Loucy (cell line): ENCODE results near the gene POU3F1.

Experiments used
- H2AFZ ChIP-seq: fragments of 200-600 bp; sonication (generic); 2 replicates; pipeline ENCODE4 v1.6.0; 2016; ENCODE audit warnings: antibody characterized with exemption, mild to moderate bottlenecking, low read length, moderate library complexity
- H3F3A ChIP-seq: fragments of 200-600 bp; 2 replicates; pipeline ENCODE4 v1.6.0; 2016; ENCODE audit warnings: antibody characterized with exemption, low read depth, mild to moderate bottlenecking
- H3K27me3 ChIP-seq: fragments of 200-600 bp; sonication (generic); 2 replicates; pipeline ENCODE4 v1.6.1; 2014; ENCODE audit warnings: low read length, mild to moderate bottlenecking; ENCODE audit not compliant: insufficient read depth, poor library complexity, severe bottlenecking
- H3K36me3 ChIP-seq: fragments of 200-600 bp; sonication (generic); 2 replicates; pipeline ENCODE4 v1.6.1; 2016; ENCODE audit warnings: low read length; ENCODE audit not compliant: insufficient read depth
- H3K4me1 ChIP-seq: fragments of 200-600 bp; sonication (generic); 2 replicates; pipeline ENCODE4 v1.5.1; 2014; ENCODE audit warnings: low read length, mild to moderate bottlenecking; ENCODE audit not compliant: insufficient read depth, poor library complexity, severe bottlenecking
- H3K4me2 ChIP-seq: fragments of 200-600 bp; sonication (generic); 2 replicates; pipeline ENCODE4 v1.6.0; 2014; ENCODE audit warnings: antibody characterized with exemption, low read length, low read depth, mild to moderate bottlenecking; ENCODE audit not compliant: poor library complexity, severe bottlenecking
- H3K4me3 ChIP-seq: fragments of 200-600 bp; sonication (generic); 2 replicates; pipeline ENCODE4 v1.5.1; 2014; ENCODE audit warnings: low read length, mild to moderate bottlenecking, mixed read lengths; ENCODE audit not compliant: poor library complexity, severe bottlenecking
- H3K79me2 ChIP-seq: fragments of 200-600 bp; sonication (generic); 2 replicates; pipeline ENCODE4 v1.6.1; 2014; ENCODE audit warnings: low read length; ENCODE audit not compliant: insufficient read depth
- H3K9ac ChIP-seq: fragments of 200-600 bp; sonication (generic); 2 replicates; pipeline ENCODE4 v1.6.0; 2014; ENCODE audit warnings: mild to moderate bottlenecking, low read depth, low read length, moderate library complexity; ENCODE audit not compliant: poor library complexity, severe bottlenecking
- H3K9me2 ChIP-seq: fragments of 200-600 bp; sonication (generic); replicated peaks from 2 replicates; pipeline ENCODE4 v1.6.1; 2016; ENCODE audit warnings: low read depth, low read length, mixed read lengths
- H3K9me3 ChIP-seq: fragments of 200-600 bp; sonication (generic); 2 replicates; pipeline ENCODE4 v1.6.1; 2014; ENCODE audit warnings: mild to moderate bottlenecking, antibody characterized with exemption, low read length, low read depth; ENCODE audit not compliant: insufficient read depth
- H4K20me1 ChIP-seq: fragments of 200-600 bp; sonication (generic); 2 replicates; pipeline ENCODE4 v1.6.0; 2014; ENCODE audit warnings: antibody characterized with exemption, low read length, mild to moderate bottlenecking; ENCODE audit not compliant: insufficient read depth, poor library complexity, severe bottlenecking
- CTCF ChIP-seq: fragments of 200-600 bp; sonication (generic); conservative IDR thresholded peaks from 2 replicates; pipeline ENCODE4 v1.5.1; 2014; ENCODE audit warnings: mild to moderate bottlenecking, antibody characterized with exemption, low read length
- EZH2phosphoT487 ChIP-seq: fragments of 200-600 bp; IDR thresholded peaks from 2 replicates; pipeline ENCODE4 v1.6.1; 2018; ENCODE audit warnings: antibody characterized with exemption, mild to moderate bottlenecking, moderate library complexity, borderline replicate concordance

Gene POU3F1

GRCh38 chr1:37998089-37998808 is 48.3 kb downstream of the POU3F1 start:
- no peaks in the 10 kb centered on the region for H3K27me3 ChIP-seq
- H3K36me3 ChIP-seq: peaks cover 5% of the 10 kb centered on the region; the same call in 1 of the 2 replicates
- H2AFZ ChIP-seq: no peak overlapping the region
- peaks cover 45% of the 10 kb centered on the region; the same call in 1 of the 2 replicates for H3K79me2 ChIP-seq
- peak overlapping the region; percentile 70 for H3K4me3 ChIP-seq
- no peaks in the 10 kb centered on the region for H3K9me2 ChIP-seq
- peaks cover 42% of the 10 kb centered on the region for H3K4me1 ChIP-seq
- H3K9me3 ChIP-seq: no peaks in the 10 kb centered on the region
- TF ChIP-seq CTCF (no peak), EZH2phosphoT487 (no peak)
- H4K20me1 ChIP-seq: peaks cover 2% of the 10 kb centered on the region
- H3F3A ChIP-seq: no peaks in the 10 kb centered on the region
- H3K4me2 ChIP-seq: peak overlapping the region; percentile 97
- H3K9ac ChIP-seq: peak overlapping the region; percentile 76

GRCh38 chr1:37997256-37998088 is 49.1 kb downstream of the POU3F1 start:
- H3K36me3 ChIP-seq: peaks cover 5% of the 10 kb centered on the region; the same call in 1 of the 2 replicates
- H3K27me3 ChIP-seq: no peaks in the 10 kb centered on the region
- no peaks in the 10 kb centered on the region for H3K9me2 ChIP-seq
- peaks cover 38% of the 10 kb centered on the region; the same call in 1 of the 2 replicates for H3K79me2 ChIP-seq
- peak overlapping the region; percentile 97 for H3K4me2 ChIP-seq
- H3F3A ChIP-seq: no peaks in the 10 kb centered on the region
- peaks cover 39% of the 10 kb centered on the region for H3K4me1 ChIP-seq
- no peak overlapping the region for H3K4me3 ChIP-seq
- no peaks in the 10 kb centered on the region for H4K20me1 ChIP-seq
- TF ChIP-seq CTCF (no peak), EZH2phosphoT487 (no peak)
- no peak overlapping the region for H2AFZ ChIP-seq
- no peaks in the 10 kb centered on the region for H3K9me3 ChIP-seq
- H3K9ac ChIP-seq: peak overlapping the region; percentile 76

GRCh38 chr1:37995751-37996345 is 50.7 kb downstream of the POU3F1 start:
- Histone ChIP-seq H4K20me1 (no peaks in the 10 kb centered on the region), H2AFZ (no peak overlapping the region), H3K9ac (no peak overlapping the region), H3K79me2 (peaks cover 27% of the 10 kb centered on the region; the same call in 1 of the 2 replicates), H3K9me2 (no peaks in the 10 kb centered on the region), H3K36me3 (peaks cover 5% of the 10 kb centered on the region; the same call in 1 of the 2 replicates), H3K27me3 (no peaks in the 10 kb centered on the region), H3K4me2 (no peak overlapping the region), H3F3A (no peaks in the 10 kb centered on the region; the same call in 1 of the 2 replicates), H3K4me1 (peaks cover 28% of the 10 kb centered on the region), H3K9me3 (no peaks in the 10 kb centered on the region), H3K4me3 (no peak overlapping the region)
- TF ChIP-seq EZH2phosphoT487 (no peak), CTCF (no peak)
